Activated T-cell treated with anti-CD3 and anti-CD28 coated beads for 4 hours (primary cell): Measurements from ENCODE around the gene NCKAP5.

Source experiments
- DNase-seq: peaks from one replicate; pipeline ENCODE4 v3.0.0-alpha.2; 2020

Gene NCKAP5

GRCh38 chr2:132902626-132903025 is 665.6 kb downstream of the NCKAP5 start:
- DNase-seq, result no peak

GRCh38 chr2:132901661-132902060 is 666.6 kb downstream of the NCKAP5 start:
- no peak for DNase-seq

- DNase-seq, result no peak
Observed at GRCh38 chr2:132897111-132897510, 671.2 kb downstream of the NCKAP5 start.

GRCh38 chr2:132896073-132896472 is 672.2 kb downstream of the NCKAP5 start:
- DNase-seq, result no peak

GRCh38 chr2:132891498-132891897 is 676.8 kb downstream of the NCKAP5 start:
- no peak for DNase-seq

GRCh38 chr2:132886574-132886973 is 681.7 kb downstream of the NCKAP5 start:
- DNase-seq, result no peak

- DNase-seq, result no peak
Observed at GRCh38 chr2:132884705-132885104, 683.6 kb downstream of the NCKAP5 start.

GRCh38 chr2:132884292-132884691 is 684.0 kb downstream of the NCKAP5 start:
- DNase-seq, result no peak

GRCh38 chr2:132883430-132883829 is 684.8 kb downstream of the NCKAP5 start:
- DNase-seq, result no peak

- no peak for DNase-seq
Observed at GRCh38 chr2:132881546-132881945, 686.7 kb downstream of the NCKAP5 start.

GRCh38 chr2:132877923-132878322 is 690.3 kb downstream of the NCKAP5 start:
- DNase-seq, result no peak

GRCh38 chr2:132876745-132877391 is 691.4 kb downstream of the NCKAP5 start:
- DNase-seq, result no peak

- DNase-seq, result no peak
Observed at GRCh38 chr2:132875193-132875592, 693.1 kb downstream of the NCKAP5 start.

GRCh38 chr2:132873738-132874137 is 694.5 kb downstream of the NCKAP5 start:
- DNase-seq, result no peak

GRCh38 chr2:132871831-132872230 is 696.4 kb downstream of the NCKAP5 start:
- DNase-seq, result no peak

- DNase-seq, result no peak
Observed at GRCh38 chr2:132863961-132864360, 704.3 kb downstream of the NCKAP5 start.

GRCh38 chr2:132860220-132860619 is 708.0 kb downstream of the NCKAP5 start:
- no peak for DNase-seq

- DNase-seq, result no peak
Observed at GRCh38 chr2:132859590-132859989, 708.7 kb downstream of the NCKAP5 start.

GRCh38 chr2:132857319-132857718 is 710.9 kb downstream of the NCKAP5 start:
- DNase-seq, result no peak

- no peak for DNase-seq
Observed at GRCh38 chr2:132850688-132851087, 717.6 kb downstream of the NCKAP5 start.

- no peak for DNase-seq
Observed at GRCh38 chr2:132849118-132849517, 719.1 kb downstream of the NCKAP5 start.

- DNase-seq, result no peak
Observed at GRCh38 chr2:132845339-132845738, 722.9 kb downstream of the NCKAP5 start.

GRCh38 chr2:132844585-132844984 is 723.7 kb downstream of the NCKAP5 start:
- DNase-seq, result no peak

GRCh38 chr2:132837769-132838168 is 730.5 kb downstream of the NCKAP5 start:
- DNase-seq, result no peak

- DNase-seq, result no peak
Observed at GRCh38 chr2:132830321-132830827, 737.9 kb downstream of the NCKAP5 start.
